Measurements from ENCODE around the gene MCAT. TPM values are rescaled to one million over a fixed set of nuclear protein-coding genes. Genes with fewer than 3 reads are reported as not detected.

MCAT gene
- total and polyA plus RNA-seq, 2 donors from 2014 or later, result 24.8 to 74.7 TPM

DNA sequence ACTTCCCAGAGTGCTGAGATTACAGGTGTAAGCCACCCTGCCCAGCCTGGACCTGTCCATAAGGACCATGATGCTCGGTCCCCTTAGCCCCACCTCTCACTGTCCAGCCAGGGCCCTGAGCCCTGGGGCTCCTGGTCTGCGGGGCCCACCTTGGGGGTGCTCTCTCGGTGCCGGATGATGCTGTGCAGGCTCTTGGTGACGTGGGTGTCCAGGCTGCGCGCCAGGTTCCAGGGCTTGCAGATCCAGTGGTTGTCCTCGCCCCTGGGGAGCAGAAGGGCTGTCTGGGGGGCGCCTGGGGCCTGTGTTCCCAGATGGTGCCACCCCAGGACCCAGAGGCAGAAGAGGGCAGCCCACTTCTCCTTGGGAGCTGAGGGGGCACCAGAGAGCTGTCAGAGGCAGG, 30.4 kb upstream of the MCAT start:
- DNase-seq (peak in 1 of 5 donors; percentile 61), FAIRE-seq (no peak)
- no peak overlapping the region for H3K9ac ChIP-seq (ENCODE audit: low read length in 3 of 3)
- H3K4me3 ChIP-seq (ENCODE audit: low read length in 3 of 3), result no peak overlapping the region
- no peaks in the 10 kb centered on the region for H3K27me3 ChIP-seq (ENCODE audit: control insufficient read depth, insufficient read depth, low read length)
- H3K36me3 ChIP-seq (ENCODE audit: control insufficient read depth in 2 of 3, insufficient read depth in 3 of 3, low read length in 3 of 3), result peaks cover 0 to 17% (median 4%) of the 10 kb centered on the region in 3 donors
- H3K9me3 ChIP-seq (ENCODE audit: control insufficient read depth in 2 of 3, insufficient read depth in 1 of 3, low read length in 3 of 3), result no peaks in the 10 kb centered on the region
- TF ChIP-seq, protein P1, sequence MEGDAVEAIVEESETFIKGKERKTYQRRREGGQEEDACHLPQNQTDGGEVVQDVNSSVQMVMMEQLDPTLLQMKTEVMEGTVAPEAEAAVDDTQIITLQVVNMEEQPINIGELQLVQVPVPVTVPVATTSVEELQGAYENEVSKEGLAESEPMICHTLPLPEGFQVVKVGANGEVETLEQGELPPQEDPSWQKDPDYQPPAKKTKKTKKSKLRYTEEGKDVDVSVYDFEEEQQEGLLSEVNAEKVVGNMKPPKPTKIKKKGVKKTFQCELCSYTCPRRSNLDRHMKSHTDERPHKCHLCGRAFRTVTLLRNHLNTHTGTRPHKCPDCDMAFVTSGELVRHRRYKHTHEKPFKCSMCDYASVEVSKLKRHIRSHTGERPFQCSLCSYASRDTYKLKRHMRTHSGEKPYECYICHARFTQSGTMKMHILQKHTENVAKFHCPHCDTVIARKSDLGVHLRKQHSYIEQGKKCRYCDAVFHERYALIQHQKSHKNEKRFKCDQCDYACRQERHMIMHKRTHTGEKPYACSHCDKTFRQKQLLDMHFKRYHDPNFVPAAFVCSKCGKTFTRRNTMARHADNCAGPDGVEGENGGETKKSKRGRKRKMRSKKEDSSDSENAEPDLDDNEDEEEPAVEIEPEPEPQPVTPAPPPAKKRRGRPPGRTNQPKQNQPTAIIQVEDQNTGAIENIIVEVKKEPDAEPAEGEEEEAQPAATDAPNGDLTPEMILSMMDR (IDR thresholded peaks at IDR 0.05; ENCODE audit: borderline replicate concordance, extremely low read depth, insufficient read depth), result no peak
- no peak overlapping the region for H3K27ac ChIP-seq (ENCODE audit: low read depth in 2 of 2, low read length in 2 of 2)
- intact Hi-C loops (cut with DNase I), result no loop called here
- H3K4me1 ChIP-seq (ENCODE audit: control insufficient read depth in 2 of 3, insufficient read depth in 2 of 3, low read depth in 1 of 3, low read length in 3 of 3), result no peaks in the 10 kb centered on the region

DNA sequence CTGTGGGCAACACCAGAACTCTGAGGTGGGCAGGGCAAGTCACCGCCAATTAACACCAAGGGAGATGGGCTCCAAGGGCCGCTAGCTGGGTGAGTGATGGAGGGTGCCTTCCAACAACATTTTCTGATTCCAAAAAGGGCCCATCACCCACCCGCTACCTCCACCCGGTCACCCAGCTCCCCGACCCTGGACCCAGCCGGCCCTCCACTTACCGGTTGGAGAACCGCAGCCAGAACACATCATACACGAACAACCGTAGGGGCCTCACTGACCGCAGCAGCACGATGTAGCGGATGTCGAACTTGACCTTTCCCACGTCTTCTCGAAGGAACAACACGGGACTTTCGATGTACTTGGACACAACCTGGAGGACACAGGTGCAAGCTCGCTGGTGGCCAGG, 29.0 kb upstream of the MCAT start:
- intact Hi-C loops (cut with DNase I), result no loop called here
- no peak overlapping the region for H3K9ac ChIP-seq (ENCODE audit: low read length in 3 of 3)
- H3K27me3 ChIP-seq (ENCODE audit: control insufficient read depth, insufficient read depth, low read length), result no peaks in the 10 kb centered on the region
- no peak overlapping the region for H3K4me3 ChIP-seq (ENCODE audit: low read length in 3 of 3)
- TF ChIP-seq, protein P1 (IDR thresholded peaks at IDR 0.05; ENCODE audit: borderline replicate concordance, extremely low read depth, insufficient read depth), result no peak
- H3K36me3 ChIP-seq (ENCODE audit: control insufficient read depth in 2 of 3, insufficient read depth in 3 of 3, low read length in 3 of 3), result peaks cover 0 to 13% (median 4%) of the 10 kb centered on the region in 3 donors
- no peaks in the 10 kb centered on the region for H3K4me1 ChIP-seq (ENCODE audit: control insufficient read depth in 2 of 3, insufficient read depth in 2 of 3, low read depth in 1 of 3, low read length in 3 of 3)
- no peak for FAIRE-seq
- peak in 1 of 5 donors; percentile 48 for DNase-seq
- no peak overlapping the region for H3K27ac ChIP-seq (ENCODE audit: low read depth in 2 of 2, low read length in 2 of 2)
- no peaks in the 10 kb centered on the region for H3K9me3 ChIP-seq (ENCODE audit: control insufficient read depth in 2 of 3, insufficient read depth in 1 of 3, low read length in 3 of 3)

DNA sequence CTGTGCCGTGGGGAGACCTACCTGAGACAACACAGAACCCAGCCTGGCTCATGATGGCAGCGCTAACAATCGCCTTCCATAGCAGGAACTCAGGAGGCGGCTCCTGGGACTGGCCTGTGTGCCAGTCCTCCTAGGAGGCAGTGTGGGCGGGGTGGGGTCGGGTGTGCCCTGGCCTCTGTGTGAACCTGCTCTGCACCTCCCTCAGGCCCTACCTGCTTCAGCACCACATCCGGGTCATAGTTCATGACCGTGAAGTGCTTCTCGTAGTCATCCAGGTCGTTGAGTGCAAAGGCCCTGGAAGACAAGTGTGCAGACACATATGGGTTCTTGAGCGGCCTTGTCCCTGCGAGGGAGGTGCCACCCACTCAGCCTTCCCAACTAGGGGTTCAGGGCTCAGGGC, 28.4 kb upstream of the MCAT start:
- intact Hi-C loops (cut with DNase I), result no loop called here
- no peak overlapping the region for H3K9ac ChIP-seq (ENCODE audit: low read length in 3 of 3)
- FAIRE-seq (no peak), DNase-seq (peak in 1 of 5 donors; percentile 59)
- no peaks in the 10 kb centered on the region for H3K9me3 ChIP-seq (ENCODE audit: control insufficient read depth in 2 of 3, insufficient read depth in 1 of 3, low read length in 3 of 3)
- H3K4me3 ChIP-seq (ENCODE audit: low read length in 3 of 3), result no peak overlapping the region
- TF ChIP-seq, protein P1 (IDR thresholded peaks at IDR 0.05; ENCODE audit: borderline replicate concordance, extremely low read depth, insufficient read depth), result no peak
- H3K4me1 ChIP-seq (ENCODE audit: control insufficient read depth in 2 of 3, insufficient read depth in 2 of 3, low read depth in 1 of 3, low read length in 3 of 3), result no peaks in the 10 kb centered on the region
- H3K27me3 ChIP-seq (ENCODE audit: control insufficient read depth, insufficient read depth, low read length), result no peaks in the 10 kb centered on the region
- no peak overlapping the region for H3K27ac ChIP-seq (ENCODE audit: low read depth in 2 of 2, low read length in 2 of 2)
- H3K36me3 ChIP-seq (ENCODE audit: control insufficient read depth in 2 of 3, insufficient read depth in 3 of 3, low read length in 3 of 3), result peaks cover 0 to 13% (median 4%) of the 10 kb centered on the region in 3 donors

DNA sequence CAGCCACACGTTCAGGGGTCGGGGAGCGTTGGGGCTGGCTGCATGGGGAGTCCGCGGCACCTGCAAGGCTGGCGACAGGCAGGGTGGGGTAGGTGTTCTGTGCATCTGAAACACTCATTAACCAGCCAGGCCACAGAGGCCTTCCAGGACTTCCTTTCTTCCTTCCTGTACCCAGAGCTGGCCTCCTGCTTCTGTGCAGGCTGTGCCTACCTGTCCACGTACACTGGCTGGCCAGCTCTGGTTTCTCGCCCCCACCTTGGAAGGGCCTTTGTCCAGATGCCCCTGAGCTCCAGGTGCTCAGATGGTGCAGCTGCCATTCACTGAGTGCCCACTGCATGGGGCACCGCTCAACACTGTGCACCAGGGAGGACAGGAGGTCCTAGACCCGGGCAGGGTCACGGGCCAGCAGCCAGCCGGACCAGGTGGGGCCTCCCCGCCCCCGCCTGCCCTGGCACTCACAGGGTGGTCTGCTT, 27.9 kb upstream of the MCAT start:
- FAIRE-seq, result no peak
- Histone ChIP-seq H3K27me3 (ENCODE audit: control insufficient read depth, insufficient read depth, low read length) (no peaks in the 10 kb centered on the region), H3K36me3 (ENCODE audit: control insufficient read depth in 2 of 3, insufficient read depth in 3 of 3, low read length in 3 of 3) (peaks cover 0 to 13% (median 4%) of the 10 kb centered on the region in 3 donors), H3K27ac (ENCODE audit: low read depth in 2 of 2, low read length in 2 of 2) (no peak overlapping the region), H3K9ac (ENCODE audit: low read length in 3 of 3) (no peak overlapping the region), H3K9me3 (ENCODE audit: control insufficient read depth in 2 of 3, insufficient read depth in 1 of 3, low read length in 3 of 3) (no peaks in the 10 kb centered on the region), H3K4me3 (ENCODE audit: low read length in 3 of 3) (no peak overlapping the region), H3K4me1 (ENCODE audit: control insufficient read depth in 2 of 3, insufficient read depth in 2 of 3, low read depth in 1 of 3, low read length in 3 of 3) (no peaks in the 10 kb centered on the region)
- DNase-seq, result peak in 1 of 5 donors; percentile 55
- TF ChIP-seq, protein P1 (IDR thresholded peaks at IDR 0.05; ENCODE audit: borderline replicate concordance, extremely low read depth, insufficient read depth), result no peak
- intact Hi-C loops (cut with DNase I), result no loop called here
